Measurements from ENCODE around the gene FNDC3B.

Gene FNDC3B

DNA sequence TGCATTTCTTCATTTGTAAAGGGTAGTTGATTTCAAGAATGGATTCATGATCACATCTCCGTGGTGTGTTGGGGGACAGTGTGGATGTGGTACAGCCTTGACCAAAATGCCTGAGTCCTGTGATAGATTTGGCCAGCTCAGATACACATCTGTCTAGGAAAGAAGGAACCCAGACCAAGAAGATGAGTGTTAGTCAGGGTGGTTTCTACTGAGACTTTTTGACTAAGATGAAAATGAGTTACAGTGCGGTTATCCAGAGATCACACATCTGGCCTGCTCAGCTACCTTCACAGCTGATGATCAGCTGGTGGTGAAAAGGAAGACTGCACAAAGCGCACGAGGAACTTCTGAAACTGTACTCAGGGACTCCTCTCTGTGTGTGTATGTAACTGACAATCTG lies 68.0 kb downstream of the FNDC3B start:
- WGBS (ENCODE audit: insufficient coverage), result 25% methylated on average over 3 of the region's 4 CpGs
- peak in 2 of 3 donors; percentile 72 to 84 for DNase-seq
- Histone ChIP-seq H3K27me3 (replicated peaks in 2 of 5; ENCODE audit: control insufficient read depth in 4 of 5, insufficient read depth in 5 of 5, low read length in 4 of 5) (no peaks in the 10 kb centered on the region), H3K4me3 (ENCODE audit: control insufficient read depth in 1 of 7, extremely low read depth in 1 of 7, insufficient read depth in 4 of 7, low read depth in 2 of 7, low read length in 6 of 7) (peak overlapping the region in 6 of 7 experiments; percentile 20 to 58 (median 40)), H3K27ac (ENCODE audit: insufficient read depth in 1 of 2, low read depth in 1 of 2, low read length in 2 of 2, poor library complexity in 1 of 2, severe bottlenecking in 2 of 2) (no peak overlapping the region), H3K36me3 (ENCODE audit: control insufficient read depth in 4 of 4, insufficient read depth in 4 of 4, low read length in 3 of 4) (peaks cover 0 to 22% (median 1%) of the 10 kb centered on the region in 4 experiments), H3K9me3 (ENCODE audit: control extremely low read depth in 1 of 5, control insufficient read depth in 4 of 5, insufficient read depth in 2 of 5, low read depth in 1 of 5, low read length in 4 of 5) (no peaks in the 10 kb centered on the region), H3K4me1 (ENCODE audit: control extremely low read depth in 1 of 4, control insufficient read depth in 4 of 4, insufficient read depth in 4 of 4, low read length in 3 of 4) (peaks cover 24 to 64% (median 35%) of the 10 kb centered on the region in 4 experiments)
- POLR2A ChIA-PET, result no interaction called here
- CTCF ChIA-PET, result interaction anchor here (0.8 to 3.6 kb wide), 4 partner anchors 15 to 218 kb away, joined by 3 to 12 read pairs (median 4); no protein-coding TSS in a partner anchor

DNA sequence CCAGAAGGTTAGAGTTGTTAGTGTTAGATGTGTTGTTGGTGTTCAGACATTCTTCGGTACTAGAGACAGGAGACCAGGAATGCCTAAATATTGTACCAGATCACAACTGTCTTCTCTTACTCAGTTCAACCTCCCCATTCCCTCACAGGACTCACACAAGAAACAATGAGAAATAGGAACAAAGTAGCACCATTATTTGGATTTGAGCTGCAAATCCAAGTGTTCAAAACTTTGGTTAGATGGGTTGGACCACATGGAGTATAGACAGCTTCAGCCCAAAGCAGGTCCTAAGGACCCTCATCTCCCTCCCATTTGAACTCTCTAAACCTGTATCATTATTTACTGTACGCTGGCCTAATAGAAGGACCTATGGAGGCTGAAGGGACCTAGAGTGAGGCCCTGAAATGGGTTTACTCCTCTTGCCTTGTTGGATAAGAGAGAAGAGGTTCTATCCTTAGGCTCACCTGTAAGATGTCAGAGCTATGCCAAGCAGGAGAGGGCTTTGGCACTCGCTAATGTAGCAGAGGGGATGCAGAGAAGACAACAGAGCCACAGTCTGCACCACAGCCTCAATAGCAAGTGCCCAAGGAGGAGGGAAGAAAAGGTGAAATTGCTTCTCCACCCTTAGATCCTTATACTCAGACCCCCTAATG lies 70.9 kb downstream of the FNDC3B start:
- no peak for DNase-seq
- CTCF ChIA-PET, result no interaction called here
- POLR2A ChIA-PET, result no interaction called here

DNA sequence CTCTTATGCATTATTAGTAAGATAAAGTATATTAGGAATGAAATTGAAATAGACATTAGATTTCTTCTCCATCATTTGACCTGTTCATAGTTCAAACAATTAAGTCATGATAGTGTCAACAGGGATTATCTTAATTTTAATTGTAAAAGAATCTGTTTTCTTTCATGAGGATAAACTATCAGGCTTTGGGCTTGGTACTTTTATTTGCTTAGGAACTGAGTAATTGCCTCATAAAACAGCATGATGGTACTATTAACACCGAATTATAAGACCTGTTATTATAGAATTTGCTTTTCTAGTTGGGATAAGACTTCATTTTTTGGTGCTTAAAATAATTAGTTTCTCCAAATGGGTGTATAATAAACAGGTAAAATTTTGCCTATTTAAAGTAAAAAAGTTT lies 71.8 kb downstream of the FNDC3B start:
- Histone ChIP-seq H3K27me3 (replicated peaks in 2 of 5; ENCODE audit: control insufficient read depth in 4 of 5, insufficient read depth in 5 of 5, low read length in 4 of 5) (no peaks in the 10 kb centered on the region), H3K4me1 (ENCODE audit: control extremely low read depth in 1 of 4, control insufficient read depth in 4 of 4, insufficient read depth in 4 of 4, low read length in 3 of 4) (peaks cover 16 to 28% (median 21%) of the 10 kb centered on the region in 4 experiments), H3K27ac (ENCODE audit: insufficient read depth in 1 of 2, low read depth in 1 of 2, low read length in 2 of 2, poor library complexity in 1 of 2, severe bottlenecking in 2 of 2) (no peak overlapping the region), H3K4me3 (ENCODE audit: control insufficient read depth in 1 of 7, extremely low read depth in 1 of 7, insufficient read depth in 4 of 7, low read depth in 2 of 7, low read length in 6 of 7) (no peak overlapping the region), H3K9me3 (ENCODE audit: control extremely low read depth in 1 of 5, control insufficient read depth in 4 of 5, insufficient read depth in 2 of 5, low read depth in 1 of 5, low read length in 4 of 5) (no peaks in the 10 kb centered on the region), H3K36me3 (ENCODE audit: control insufficient read depth in 4 of 4, insufficient read depth in 4 of 4, low read length in 3 of 4) (peaks cover 4 to 48% (median 14%) of the 10 kb centered on the region in 4 experiments)
- CTCF ChIA-PET, result no interaction called here
- POLR2A ChIA-PET, result no interaction called here
- no CpG with 5 or more reads among the region's 1 CpG for WGBS (ENCODE audit: insufficient coverage)
- no peak for DNase-seq

More for the DNA sequence above, 70.9 kb downstream of the FNDC3B start:
- Histone ChIP-seq H3K27me3 (replicated peaks in 2 of 5; ENCODE audit: control insufficient read depth in 4 of 5, insufficient read depth in 5 of 5, low read length in 4 of 5) (no peaks in the 10 kb centered on the region), H3K4me1 (ENCODE audit: control extremely low read depth in 1 of 4, control insufficient read depth in 4 of 4, insufficient read depth in 4 of 4, low read length in 3 of 4) (peaks cover 16 to 37% (median 23%) of the 10 kb centered on the region in 4 experiments), H3K27ac (ENCODE audit: insufficient read depth in 1 of 2, low read depth in 1 of 2, low read length in 2 of 2, poor library complexity in 1 of 2, severe bottlenecking in 2 of 2) (no peak overlapping the region), H3K9me3 (ENCODE audit: control extremely low read depth in 1 of 5, control insufficient read depth in 4 of 5, insufficient read depth in 2 of 5, low read depth in 1 of 5, low read length in 4 of 5) (no peaks in the 10 kb centered on the region), H3K4me3 (ENCODE audit: control insufficient read depth in 1 of 7, extremely low read depth in 1 of 7, insufficient read depth in 4 of 7, low read depth in 2 of 7, low read length in 6 of 7) (no peak overlapping the region), H3K36me3 (ENCODE audit: control insufficient read depth in 4 of 4, insufficient read depth in 4 of 4, low read length in 3 of 4) (peaks cover 4 to 41% (median 11%) of the 10 kb centered on the region in 4 experiments)
- WGBS (ENCODE audit: insufficient coverage), result no CpG with 5 or more reads among the region's 3 CpGs

DNA sequence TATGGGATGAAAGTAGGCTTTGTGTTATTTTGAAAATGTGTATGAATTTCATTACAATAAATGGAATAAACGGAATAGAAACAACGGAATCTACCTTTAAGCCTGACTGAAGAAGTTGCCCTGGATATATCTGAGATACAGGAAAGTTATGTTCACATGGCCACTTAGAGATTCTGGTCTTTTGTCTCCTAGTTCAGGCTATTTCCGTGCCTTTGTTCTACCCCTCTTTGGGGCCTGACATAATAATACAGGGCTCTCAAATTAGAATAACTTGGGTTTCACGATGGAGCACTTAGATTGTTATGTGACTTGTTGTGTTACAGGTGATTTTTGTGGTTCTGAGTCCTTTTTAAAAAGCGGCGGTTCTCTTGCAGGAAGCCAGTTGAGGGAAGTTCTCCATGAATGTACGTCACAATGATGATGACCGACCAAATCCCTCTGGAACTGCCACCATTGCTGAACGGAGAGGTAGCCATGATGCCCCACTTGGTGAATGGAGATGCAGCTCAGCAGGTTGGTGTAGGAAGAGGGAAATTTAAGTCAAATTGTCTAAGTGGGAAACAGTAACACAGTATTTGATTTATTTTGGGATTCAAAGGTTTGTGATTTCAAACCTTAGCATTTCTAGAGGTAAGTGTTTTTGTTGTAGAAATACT lies 72.8 kb downstream of the FNDC3B start:
- H3K36me3 ChIP-seq (ENCODE audit: control insufficient read depth in 4 of 4, insufficient read depth in 4 of 4, low read length in 3 of 4), result peaks cover 4 to 51% (median 14%) of the 10 kb centered on the region in 4 experiments
- WGBS (ENCODE audit: insufficient coverage), result 98% methylated on average over 9 of the region's 9 CpGs
- peaks cover 7 to 17% (median 15%) of the 10 kb centered on the region in 4 experiments for H3K4me1 ChIP-seq (ENCODE audit: control extremely low read depth in 1 of 4, control insufficient read depth in 4 of 4, insufficient read depth in 4 of 4, low read length in 3 of 4)
- ChIA-PET CTCF (interaction anchor here (1.1 kb wide), 1 partner anchor 18 kb away, joined by 3 read pairs; no protein-coding TSS in a partner anchor), POLR2A (no interaction called here)
- no peak overlapping the region for H3K4me3 ChIP-seq (ENCODE audit: control insufficient read depth in 1 of 7, extremely low read depth in 1 of 7, insufficient read depth in 4 of 7, low read depth in 2 of 7, low read length in 6 of 7)
- H3K9me3 ChIP-seq (ENCODE audit: control extremely low read depth in 1 of 5, control insufficient read depth in 4 of 5, insufficient read depth in 2 of 5, low read depth in 1 of 5, low read length in 4 of 5), result no peaks in the 10 kb centered on the region
- no peak overlapping the region for H3K27ac ChIP-seq (ENCODE audit: insufficient read depth in 1 of 2, low read depth in 1 of 2, low read length in 2 of 2, poor library complexity in 1 of 2, severe bottlenecking in 2 of 2)
- DNase-seq, result no peak
- H3K27me3 ChIP-seq (replicated peaks in 2 of 5; ENCODE audit: control insufficient read depth in 4 of 5, insufficient read depth in 5 of 5, low read length in 4 of 5), result no peaks in the 10 kb centered on the region

DNA sequence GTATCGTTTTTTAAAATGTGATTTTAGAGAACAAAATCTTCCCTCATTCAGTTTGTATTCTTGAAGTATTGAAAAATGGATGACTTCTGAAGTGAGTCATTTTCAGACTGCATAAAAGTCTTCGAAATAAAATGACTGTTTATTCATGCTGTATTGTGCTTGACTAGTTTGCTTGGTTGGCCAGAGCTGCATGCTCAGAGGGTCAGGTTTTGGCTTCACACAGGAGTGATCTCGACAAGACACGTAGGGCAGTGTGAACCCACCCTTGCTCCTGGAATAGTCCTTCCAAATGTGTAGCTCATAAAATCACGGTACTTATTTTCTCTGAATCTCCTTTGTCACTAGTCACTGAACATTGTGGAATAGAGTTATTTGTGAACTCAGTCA lies 73.3 kb downstream of the FNDC3B start:
- Histone ChIP-seq H3K4me1 (ENCODE audit: control extremely low read depth in 1 of 4, control insufficient read depth in 4 of 4, insufficient read depth in 4 of 4, low read length in 3 of 4) (peaks cover 2 to 12% (median 10%) of the 10 kb centered on the region in 4 experiments), H3K27ac (ENCODE audit: insufficient read depth in 1 of 2, low read depth in 1 of 2, low read length in 2 of 2, poor library complexity in 1 of 2, severe bottlenecking in 2 of 2) (no peak overlapping the region), H3K9me3 (ENCODE audit: control extremely low read depth in 1 of 5, control insufficient read depth in 4 of 5, insufficient read depth in 2 of 5, low read depth in 1 of 5, low read length in 4 of 5) (no peaks in the 10 kb centered on the region), H3K36me3 (ENCODE audit: control insufficient read depth in 4 of 4, insufficient read depth in 4 of 4, low read length in 3 of 4) (peaks cover 4 to 51% (median 14%) of the 10 kb centered on the region in 4 experiments), H3K4me3 (ENCODE audit: control insufficient read depth in 1 of 7, extremely low read depth in 1 of 7, insufficient read depth in 4 of 7, low read depth in 2 of 7, low read length in 6 of 7) (no peak overlapping the region), H3K27me3 (replicated peaks in 2 of 5; ENCODE audit: control insufficient read depth in 4 of 5, insufficient read depth in 5 of 5, low read length in 4 of 5) (no peaks in the 10 kb centered on the region)
- whole genome bisulfite sequencing (ENCODE audit: insufficient coverage), result 99% methylated on average over 5 of the region's 5 CpGs
- ChIA-PET POLR2A (no interaction called here), CTCF (interaction anchor here (1.1 kb wide), 1 partner anchor 18 kb away, joined by 3 read pairs; no protein-coding TSS in a partner anchor)
- no peak for DNase-seq

DNA sequence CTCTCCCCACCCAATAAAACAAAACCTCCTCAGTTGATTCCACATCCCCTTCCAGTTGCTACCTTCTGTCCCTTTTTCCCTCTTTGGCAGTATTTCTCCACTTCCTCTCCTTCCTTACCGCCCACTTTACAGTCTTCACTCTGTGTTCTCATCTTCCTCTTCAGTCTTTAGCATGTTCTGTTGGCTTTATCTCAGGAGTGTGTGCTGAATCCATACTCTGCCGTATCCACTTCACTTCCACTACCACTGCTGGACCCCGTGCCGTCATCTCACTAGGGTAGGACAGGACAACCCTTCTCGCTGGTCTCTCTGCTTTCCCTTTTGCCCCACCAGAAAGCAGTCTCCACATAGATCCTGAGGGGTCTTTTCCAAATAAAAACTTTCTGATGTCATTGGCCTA lies 74.3 kb downstream of the FNDC3B start:
- DNase-seq, result no peak
- Histone ChIP-seq H3K36me3 (ENCODE audit: control insufficient read depth in 4 of 4, insufficient read depth in 4 of 4, low read length in 3 of 4) (peaks cover 4 to 57% (median 15%) of the 10 kb centered on the region in 4 experiments), H3K4me3 (ENCODE audit: control insufficient read depth in 1 of 7, extremely low read depth in 1 of 7, insufficient read depth in 4 of 7, low read depth in 2 of 7, low read length in 6 of 7) (no peak overlapping the region), H3K27me3 (replicated peaks in 2 of 5; ENCODE audit: control insufficient read depth in 4 of 5, insufficient read depth in 5 of 5, low read length in 4 of 5) (no peaks in the 10 kb centered on the region), H3K27ac (ENCODE audit: insufficient read depth in 1 of 2, low read depth in 1 of 2, low read length in 2 of 2, poor library complexity in 1 of 2, severe bottlenecking in 2 of 2) (no peak overlapping the region), H3K9me3 (ENCODE audit: control extremely low read depth in 1 of 5, control insufficient read depth in 4 of 5, insufficient read depth in 2 of 5, low read depth in 1 of 5, low read length in 4 of 5) (no peaks in the 10 kb centered on the region), H3K4me1 (ENCODE audit: control extremely low read depth in 1 of 4, control insufficient read depth in 4 of 4, insufficient read depth in 4 of 4, low read length in 3 of 4) (peaks cover 0 to 2% (median 2%) of the 10 kb centered on the region in 4 experiments)
- CTCF ChIA-PET, result no interaction called here
- WGBS (ENCODE audit: insufficient coverage), result 97% methylated on average over 5 of the region's 5 CpGs
- POLR2A ChIA-PET, result no interaction called here

DNA sequence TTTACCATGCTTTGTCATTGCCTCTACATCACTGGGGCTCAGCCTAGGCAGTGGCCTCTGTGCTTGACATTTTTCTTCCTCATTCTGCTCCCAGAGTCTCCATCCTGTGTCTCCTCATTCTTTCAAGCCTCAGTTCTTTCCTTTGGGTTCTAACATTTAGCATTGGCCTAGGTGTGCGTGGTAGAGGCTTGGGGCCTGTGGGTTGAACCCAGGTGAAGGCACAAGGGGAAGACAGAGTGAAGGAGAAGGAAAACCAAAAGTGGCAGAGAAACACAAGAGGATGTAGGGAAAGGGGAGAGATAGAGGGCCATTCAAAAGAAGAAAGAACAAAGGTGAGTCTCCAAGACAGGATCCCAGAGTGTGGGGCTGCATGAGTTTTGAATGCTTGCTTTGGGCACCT lies 75.7 kb downstream of the FNDC3B start:
- Histone ChIP-seq H3K27me3 (replicated peaks in 2 of 5; ENCODE audit: control insufficient read depth in 4 of 5, insufficient read depth in 5 of 5, low read length in 4 of 5) (no peaks in the 10 kb centered on the region), H3K4me1 (ENCODE audit: control extremely low read depth in 1 of 4, control insufficient read depth in 4 of 4, insufficient read depth in 4 of 4, low read length in 3 of 4) (no peaks in the 10 kb centered on the region), H3K4me3 (ENCODE audit: control insufficient read depth in 1 of 7, extremely low read depth in 1 of 7, insufficient read depth in 4 of 7, low read depth in 2 of 7, low read length in 6 of 7) (no peak overlapping the region), H3K27ac (ENCODE audit: insufficient read depth in 1 of 2, low read depth in 1 of 2, low read length in 2 of 2, poor library complexity in 1 of 2, severe bottlenecking in 2 of 2) (no peak overlapping the region), H3K9me3 (ENCODE audit: control extremely low read depth in 1 of 5, control insufficient read depth in 4 of 5, insufficient read depth in 2 of 5, low read depth in 1 of 5, low read length in 4 of 5) (no peaks in the 10 kb centered on the region), H3K36me3 (ENCODE audit: control insufficient read depth in 4 of 4, insufficient read depth in 4 of 4, low read length in 3 of 4) (peaks cover 4 to 60% (median 15%) of the 10 kb centered on the region in 4 experiments)
- POLR2A ChIA-PET, result no interaction called here
- DNase-seq, result no peak
- CTCF ChIA-PET, result no interaction called here
- 100% methylated on average over 1 of the region's 1 CpG for WGBS (ENCODE audit: insufficient coverage)
